SU-DHL-6 (cell line): ENCODE measurements around the gene GDAP1L1.
A peak's percentile ranks its signal among the peaks of the same experiment; 100 is the strongest.

Experiments
- H2AFZ ChIP-seq: fragments of 200-600 bp; sonication (generic); 2 replicates; pipeline ENCODE4 v1.6.1; 2014; ENCODE audit warnings: low read depth, mild to moderate bottlenecking, moderate library complexity, mixed read lengths, antibody characterized with exemption, low read length; ENCODE audit not compliant: severe bottlenecking
- H3F3A ChIP-seq: fragments of 200-600 bp; shearing (Covaris generic); 2 replicates; pipeline ENCODE4 v1.6.0; 2016; ENCODE audit warnings: antibody characterized with exemption, mild to moderate bottlenecking; ENCODE audit not compliant: insufficient read depth
- H3K27ac ChIP-seq: fragments of 200-600 bp; sonication (generic); 2 replicates; pipeline ENCODE4 v1.5.1; 2016; ENCODE audit warnings: low read depth, mild to moderate bottlenecking, low read length, moderate library complexity, mixed read lengths
- H3K27me3 ChIP-seq: fragments of 200-600 bp; sonication (generic), shearing (Covaris generic); 2 replicates; pipeline ENCODE4 v1.6.0; 2014; ENCODE audit warnings: mild to moderate bottlenecking, low read length
- H3K36me3 ChIP-seq: fragments of 200-600 bp; sonication (generic); 2 replicates; pipeline ENCODE4 v1.6.1; 2014; ENCODE audit warnings: mild to moderate bottlenecking, low read length, mixed read lengths
- H3K4me2 ChIP-seq: fragments of 300-600, 200-600 bp; shearing (Covaris generic), sonication (generic); 2 replicates; pipeline ENCODE4 v1.6.0; 2014; ENCODE audit warnings: low read length, low read depth, mild to moderate bottlenecking; ENCODE audit not compliant: poor library complexity, severe bottlenecking
- H3K4me3 ChIP-seq: fragments of 200-600 bp; sonication (generic); 2 replicates; pipeline ENCODE4 v1.5.1; 2014; ENCODE audit warnings: antibody characterized with exemption, low read length, mild to moderate bottlenecking, mixed read lengths; ENCODE audit not compliant: insufficient read depth, poor library complexity, severe bottlenecking
- H3K79me2 ChIP-seq: fragments of 200-600 bp; sonication (generic); 2 replicates; pipeline ENCODE4 v1.6.1; 2014; ENCODE audit warnings: mild to moderate bottlenecking, low read length, moderate library complexity; ENCODE audit not compliant: insufficient read depth
- H3K9ac ChIP-seq: fragments of 200-600 bp; sonication (generic); 2 replicates; pipeline ENCODE4 v1.7.0; 2014; ENCODE audit warnings: mild to moderate bottlenecking, low read length
- H3K9me2 ChIP-seq: fragments of 200-600 bp; sonication (generic); replicated peaks from 2 replicates; pipeline ENCODE4 v1.6.1; 2014; ENCODE audit warnings: low read length; ENCODE audit not compliant: insufficient read depth
- H3K9me3 ChIP-seq: fragments of 200-600 bp; sonication (generic); 2 replicates; pipeline ENCODE4 v1.6.1; 2014; ENCODE audit warnings: low read length, mixed read lengths; ENCODE audit not compliant: insufficient read depth
- H4K20me1 ChIP-seq: fragments of 200-600 bp; sonication (generic); 2 replicates; pipeline ENCODE4 v1.6.1; 2014; ENCODE audit warnings: low read depth, mild to moderate bottlenecking, antibody characterized with exemption, low read length, moderate library complexity, mixed read lengths
- EZH2phosphoT487 ChIP-seq: fragments of 200-600 bp; sonication (generic), shearing (Covaris generic); conservative IDR thresholded peaks from 2 replicates; pipeline ENCODE4 v1.6.1; 2018; ENCODE audit warnings: mild to moderate bottlenecking, antibody characterized with exemption, low read length, moderate library complexity, mixed read lengths
- TF ChIP-seq, protein P1 (sequence below): fragments of 200-600 bp; sonication (generic); IDR thresholded peaks from one replicate; pipeline ENCODE4 v1.5.1; 2017; ENCODE audit warnings: antibody characterized with exemption, mild to moderate bottlenecking, low read length, moderate library complexity; ENCODE audit not compliant: insufficient read depth, poor library complexity, severe bottlenecking

The GDAP1L1 gene

GRCh38 chr20:44204832-44205215 lies 42.3 kb upstream of the GDAP1L1 start:
- no peak overlapping the region for H2AFZ ChIP-seq
- TF ChIP-seq EZH2phosphoT487: no peak
- TF ChIP-seq, protein P1, sequence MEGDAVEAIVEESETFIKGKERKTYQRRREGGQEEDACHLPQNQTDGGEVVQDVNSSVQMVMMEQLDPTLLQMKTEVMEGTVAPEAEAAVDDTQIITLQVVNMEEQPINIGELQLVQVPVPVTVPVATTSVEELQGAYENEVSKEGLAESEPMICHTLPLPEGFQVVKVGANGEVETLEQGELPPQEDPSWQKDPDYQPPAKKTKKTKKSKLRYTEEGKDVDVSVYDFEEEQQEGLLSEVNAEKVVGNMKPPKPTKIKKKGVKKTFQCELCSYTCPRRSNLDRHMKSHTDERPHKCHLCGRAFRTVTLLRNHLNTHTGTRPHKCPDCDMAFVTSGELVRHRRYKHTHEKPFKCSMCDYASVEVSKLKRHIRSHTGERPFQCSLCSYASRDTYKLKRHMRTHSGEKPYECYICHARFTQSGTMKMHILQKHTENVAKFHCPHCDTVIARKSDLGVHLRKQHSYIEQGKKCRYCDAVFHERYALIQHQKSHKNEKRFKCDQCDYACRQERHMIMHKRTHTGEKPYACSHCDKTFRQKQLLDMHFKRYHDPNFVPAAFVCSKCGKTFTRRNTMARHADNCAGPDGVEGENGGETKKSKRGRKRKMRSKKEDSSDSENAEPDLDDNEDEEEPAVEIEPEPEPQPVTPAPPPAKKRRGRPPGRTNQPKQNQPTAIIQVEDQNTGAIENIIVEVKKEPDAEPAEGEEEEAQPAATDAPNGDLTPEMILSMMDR: no peak
- peaks cover 19% of the 10 kb centered on the region; the same call in 1 of the 2 replicates for H3K36me3 ChIP-seq
- H4K20me1 ChIP-seq: peaks cover 31% of the 10 kb centered on the region
- H3K4me3 ChIP-seq: no peak overlapping the region
- H3K9me3 ChIP-seq: no peaks in the 10 kb centered on the region
- H3K4me2 ChIP-seq: no peak overlapping the region
- no peaks in the 10 kb centered on the region for H3K9me2 ChIP-seq
- H3K27me3 ChIP-seq: no peaks in the 10 kb centered on the region
- H3K9ac ChIP-seq: no peak overlapping the region
- peaks cover 56% of the 10 kb centered on the region for H3K79me2 ChIP-seq
- H3K27ac ChIP-seq: no peak overlapping the region
- H3F3A ChIP-seq: peaks cover 5% of the 10 kb centered on the region; the same call in 1 of the 2 replicates

GRCh38 chr20:44206132-44206531 lies 41.0 kb upstream of the GDAP1L1 start:
- Histone ChIP-seq H3K36me3 (peaks cover 18% of the 10 kb centered on the region; the same call in 1 of the 2 replicates), H3K9me3 (no peaks in the 10 kb centered on the region), H3K9me2 (no peaks in the 10 kb centered on the region), H2AFZ (no peak overlapping the region), H3K4me3 (no peak overlapping the region), H3K79me2 (peaks cover 58% of the 10 kb centered on the region), H3K27ac (no peak overlapping the region), H3K27me3 (no peaks in the 10 kb centered on the region), H3F3A (peaks cover 5% of the 10 kb centered on the region; the same call in 1 of the 2 replicates), H4K20me1 (peaks cover 28% of the 10 kb centered on the region), H3K9ac (no peak overlapping the region), H3K4me2 (no peak overlapping the region)
- TF ChIP-seq, protein P1: no peak
- no peak for TF ChIP-seq EZH2phosphoT487

DNA sequence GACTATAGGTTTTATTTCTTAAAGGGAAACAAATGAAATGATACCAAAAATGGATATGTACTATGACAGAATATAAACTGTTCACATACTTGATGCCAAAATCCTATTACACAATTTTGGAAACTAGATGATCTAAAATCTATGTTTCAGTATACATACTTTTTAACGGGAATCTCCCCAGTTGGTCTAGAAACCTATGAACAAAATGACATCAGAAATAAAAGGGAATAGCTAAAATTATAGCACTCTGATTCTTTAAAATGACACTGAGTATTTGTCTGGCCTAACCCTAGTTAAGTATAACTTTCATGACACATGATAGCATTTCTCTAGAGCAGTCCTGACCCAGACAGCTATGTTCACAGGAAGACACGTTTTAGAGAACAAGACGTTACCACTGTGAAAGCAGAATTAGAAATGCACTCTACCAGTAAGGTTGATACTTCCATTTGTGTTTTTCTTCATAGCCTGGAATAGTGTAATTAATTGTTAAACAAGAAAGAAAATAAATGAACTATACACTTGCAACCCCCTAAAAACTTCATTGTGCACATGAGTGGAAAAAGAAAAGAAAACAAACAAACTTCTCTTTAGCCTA lies 39.9 kb upstream of the GDAP1L1 start:
- no peak overlapping the region for H2AFZ ChIP-seq
- peaks cover 23% of the 10 kb centered on the region for H4K20me1 ChIP-seq
- peaks cover 12% of the 10 kb centered on the region; the same call in 1 of the 2 replicates for H3K36me3 ChIP-seq
- no peaks in the 10 kb centered on the region for H3K9me2 ChIP-seq
- H3K27me3 ChIP-seq: no peaks in the 10 kb centered on the region
- H3F3A ChIP-seq: peaks cover 5% of the 10 kb centered on the region; the same call in 1 of the 2 replicates
- H3K79me2 ChIP-seq: peaks cover 51% of the 10 kb centered on the region
- peak overlapping the region; percentile 91 for H3K4me2 ChIP-seq
- H3K27ac ChIP-seq: no peak overlapping the region
- H3K4me3 ChIP-seq: no peak overlapping the region
- no peak overlapping the region for H3K9ac ChIP-seq
- TF ChIP-seq EZH2phosphoT487: no peak
- TF ChIP-seq, protein P1: no peak
- no peaks in the 10 kb centered on the region for H3K9me3 ChIP-seq
